NCI-H510A treated with DMSO at 0.1 percent for 48 hours (cell line): Measurements from ENCODE around the gene EXOC4.

Experiments used
- DNase-seq: peaks from one replicate; lab custom pipeline; 2025; lab: John Stamatoyannopoulos, UW

EXOC4 gene

DNA sequence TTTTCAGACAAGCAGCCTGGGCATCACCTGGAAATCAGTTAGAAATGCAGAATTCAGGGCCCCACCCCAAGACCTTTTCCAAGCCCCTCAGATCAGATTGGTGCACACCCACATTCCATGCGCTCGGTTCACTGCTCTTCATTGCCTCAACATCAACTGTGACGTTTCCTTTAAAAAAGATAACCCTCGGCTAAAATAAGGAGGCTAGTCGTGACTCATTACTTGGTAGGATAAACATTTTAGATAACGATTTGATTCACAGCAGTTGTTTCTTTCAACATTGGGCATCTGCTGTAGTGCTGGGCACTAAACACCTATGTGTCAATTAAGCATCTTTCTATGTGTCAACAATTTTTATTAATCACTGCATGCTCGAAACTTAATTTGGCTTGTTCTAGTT lies 683.2 kb downstream of the EXOC4 start:
- no peak for DNase-seq

DNA sequence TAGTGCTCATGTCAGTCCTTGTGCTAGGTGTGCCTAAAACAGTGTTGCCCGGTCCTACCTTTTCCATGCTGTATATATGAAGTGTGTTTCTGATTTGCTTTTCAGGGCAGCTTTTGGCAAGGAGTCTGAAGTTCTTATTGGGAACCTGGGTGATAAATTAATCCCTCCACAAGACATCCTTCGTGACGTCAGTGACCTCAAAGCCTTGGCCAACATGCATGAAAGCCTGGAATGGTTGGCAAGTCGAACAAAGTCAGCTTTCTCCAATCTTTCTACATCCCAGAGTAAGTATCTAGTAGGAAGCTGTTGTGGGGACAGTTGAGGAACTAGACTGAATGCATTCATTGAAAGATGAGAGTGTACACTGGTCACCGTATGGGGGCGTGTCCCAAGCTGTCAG lies 684.9 kb downstream of the EXOC4 start:
- no peak for DNase-seq

DNA sequence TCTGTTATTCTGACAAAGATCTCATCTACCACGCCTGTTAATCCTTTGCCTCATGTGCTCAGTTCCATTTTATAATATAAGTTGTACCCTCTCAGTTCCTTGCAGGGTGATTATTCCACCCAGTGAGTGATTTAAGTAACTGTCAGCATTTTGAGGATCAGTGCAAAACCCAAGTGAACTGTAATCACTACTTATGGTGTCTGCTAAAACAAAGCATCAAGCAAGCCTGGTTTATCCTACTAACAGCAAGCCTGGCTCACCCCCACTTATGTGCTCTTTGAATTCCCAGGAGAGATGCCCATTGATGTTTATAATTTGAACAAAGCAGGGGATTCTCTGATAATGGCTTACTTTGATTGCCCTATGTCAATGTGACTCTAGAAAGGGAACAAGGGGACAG lies 687.5 kb downstream of the EXOC4 start:
- DNase-seq, result no peak

DNA sequence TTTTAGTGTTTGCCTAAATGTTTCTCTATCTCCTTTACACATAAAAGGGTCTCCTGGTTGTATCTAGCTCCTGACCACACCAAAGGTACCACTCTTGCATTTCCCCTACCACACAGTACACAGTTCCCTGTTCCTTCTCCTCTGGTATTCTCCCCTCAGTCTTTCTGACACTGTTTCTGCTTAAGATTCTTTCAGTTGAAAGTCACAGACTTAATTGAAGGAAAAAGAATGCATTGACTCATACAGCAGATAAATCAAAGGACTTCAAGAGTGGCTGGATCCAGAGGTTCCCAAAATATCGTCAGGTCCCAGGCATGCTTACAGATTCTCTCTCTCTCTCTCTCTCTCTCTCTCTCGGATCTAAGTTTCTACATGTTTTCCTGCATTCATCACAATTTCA lies 688.6 kb downstream of the EXOC4 start:
- no peak for DNase-seq

DNA sequence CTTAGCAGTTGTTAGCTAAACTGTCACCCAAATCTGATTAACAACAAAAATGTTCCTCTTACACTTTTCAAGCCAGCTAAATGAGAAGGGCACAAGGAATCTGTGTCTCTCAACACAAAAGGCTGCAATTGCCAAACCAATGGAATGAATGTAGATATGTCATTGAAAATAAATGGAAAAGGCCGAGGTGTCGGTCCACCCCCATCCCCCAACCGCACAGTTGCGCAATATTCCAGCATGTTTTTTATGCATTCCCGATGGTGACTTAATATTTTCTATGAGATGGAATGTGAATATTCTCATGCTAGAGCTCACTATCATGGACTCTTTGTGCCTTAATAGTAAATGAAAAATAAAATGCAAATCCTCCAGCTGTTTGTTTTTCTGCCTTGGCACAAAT lies 692.6 kb downstream of the EXOC4 start:
- no peak for DNase-seq

DNA sequence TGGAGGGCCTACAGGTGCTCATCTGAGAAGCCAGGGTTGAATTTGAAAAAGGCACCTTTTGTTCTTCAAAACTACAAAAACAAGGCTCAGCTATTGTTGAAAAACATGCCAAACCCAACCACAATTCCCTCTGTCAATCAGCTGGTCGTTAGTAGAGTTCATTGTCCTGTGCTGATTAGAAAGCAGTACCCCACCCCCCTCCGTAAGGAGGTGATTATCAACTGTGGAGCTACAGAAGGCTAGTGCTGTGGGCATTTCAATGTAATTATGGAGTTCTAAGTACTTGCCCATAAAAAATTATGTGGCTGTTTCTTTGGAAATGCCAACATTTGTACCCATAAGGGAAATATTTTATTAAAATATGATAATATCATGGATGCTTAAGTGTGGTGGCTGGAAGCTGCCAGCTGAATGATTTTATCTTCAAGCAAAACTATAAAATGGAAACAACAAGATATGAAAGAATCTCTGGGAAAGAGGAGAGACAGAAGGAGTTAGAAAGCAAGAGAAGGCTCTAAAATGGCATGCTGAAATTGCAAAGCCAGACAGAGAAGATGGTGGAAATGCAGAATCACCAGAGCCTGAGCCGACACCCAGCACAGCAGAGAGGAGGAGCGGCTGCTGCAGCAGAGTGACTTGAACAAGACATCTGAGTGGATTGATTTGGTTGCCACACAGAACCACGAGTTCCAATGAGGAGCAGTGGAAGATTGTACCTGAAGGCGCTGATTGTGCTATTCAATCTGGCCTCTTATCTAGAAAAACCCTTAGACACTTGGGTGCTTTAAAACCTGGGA lies 694.8 kb downstream of the EXOC4 start:
- no peak for DNase-seq

DNA sequence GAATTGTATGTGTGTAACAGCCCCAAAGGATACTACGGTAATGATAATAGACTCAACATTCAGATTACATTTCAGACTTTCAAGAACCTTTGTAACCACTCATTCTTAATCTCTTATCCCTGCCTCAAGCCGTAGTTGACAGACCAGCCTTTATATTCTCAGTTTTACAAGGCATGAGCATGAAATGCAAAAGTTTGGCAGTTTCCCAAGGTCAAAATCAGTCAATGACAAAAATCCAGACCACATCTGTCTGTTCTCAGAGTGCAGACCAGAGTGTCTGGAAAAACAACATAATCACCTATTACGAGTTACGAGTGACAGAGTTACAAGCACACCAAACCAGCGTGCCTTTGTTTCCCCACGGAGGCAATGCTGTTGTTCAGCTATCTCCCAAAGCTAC lies 695.7 kb downstream of the EXOC4 start:
- no peak for DNase-seq

DNA sequence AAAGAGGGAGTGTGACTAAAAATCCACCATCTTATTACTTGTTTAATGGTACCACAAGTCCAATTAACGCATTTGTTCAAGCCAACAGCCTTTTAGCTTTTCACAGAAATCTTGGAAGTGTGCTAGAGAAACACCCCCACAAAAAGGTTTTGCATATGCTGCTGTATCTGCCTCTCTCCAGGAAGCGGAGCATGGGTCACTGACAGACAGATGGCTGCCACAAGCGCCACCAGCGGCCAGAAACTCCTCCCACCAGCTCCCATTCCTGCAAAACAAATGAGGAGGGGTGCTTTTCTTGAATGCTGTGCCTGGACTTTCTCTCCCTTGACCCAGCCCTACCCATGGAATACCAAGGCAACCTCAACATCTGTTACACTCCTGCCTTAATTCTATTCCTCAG lies 698.0 kb downstream of the EXOC4 start:
- DNase-seq, result no peak

DNA sequence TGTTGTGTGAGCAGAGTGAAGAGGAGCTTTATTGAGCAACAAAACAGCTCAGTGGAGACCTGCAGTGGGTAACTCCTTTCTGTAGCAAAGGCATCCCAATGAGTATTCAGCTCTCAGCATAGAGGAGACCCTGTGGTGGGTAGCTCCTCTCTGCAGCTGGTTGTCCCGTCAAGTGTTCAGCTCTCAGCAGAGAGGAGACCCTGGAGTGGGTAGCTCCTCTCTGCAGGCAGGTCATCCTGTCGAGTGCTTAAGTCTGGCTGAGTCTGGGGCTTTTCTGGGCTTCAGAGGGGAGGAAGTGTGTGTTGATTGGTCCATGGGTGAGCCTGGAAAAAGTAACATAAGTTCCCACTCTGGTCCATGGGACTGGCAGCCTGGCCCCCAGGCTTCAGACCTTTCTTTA lies 702.3 kb downstream of the EXOC4 start:
- DNase-seq, result no peak

DNA sequence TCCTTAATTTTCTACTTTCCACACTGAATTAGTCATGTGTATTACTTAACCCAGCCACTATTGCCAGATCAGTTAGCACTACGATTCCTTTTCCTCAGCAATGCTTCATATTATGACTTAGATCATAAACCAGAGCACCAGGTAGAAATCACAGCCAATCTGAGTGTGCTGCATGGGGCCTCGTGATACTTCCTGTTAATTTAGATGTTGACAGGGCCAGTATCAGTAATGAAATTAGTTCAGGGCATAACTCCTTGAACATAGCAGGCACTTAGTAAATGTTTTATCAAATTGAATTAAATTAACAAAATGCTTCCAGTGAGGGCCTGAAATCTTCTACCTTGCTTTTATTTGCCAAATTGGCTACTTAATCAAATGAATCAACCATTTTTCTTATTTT lies 705.0 kb downstream of the EXOC4 start:
- no peak for DNase-seq

DNA sequence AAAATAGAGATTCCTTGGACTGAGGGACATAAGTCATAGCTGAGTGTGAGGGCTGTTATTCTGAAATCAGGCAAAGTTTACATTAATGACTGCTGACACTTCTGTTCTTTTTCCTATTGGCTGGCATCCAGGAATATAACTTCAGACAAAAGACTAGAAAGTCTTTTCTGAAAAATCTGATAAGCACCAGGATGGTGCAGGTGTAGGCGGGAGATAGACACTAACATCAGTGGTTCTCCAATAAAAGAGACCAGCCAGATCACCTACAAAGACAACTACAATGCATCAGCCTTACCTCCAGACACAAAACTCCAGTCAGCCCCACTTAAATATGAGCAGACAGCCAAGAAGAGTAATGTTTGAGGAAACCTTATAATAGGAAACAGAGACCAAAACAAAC lies 705.9 kb downstream of the EXOC4 start:
- DNase-seq, result no peak

DNA sequence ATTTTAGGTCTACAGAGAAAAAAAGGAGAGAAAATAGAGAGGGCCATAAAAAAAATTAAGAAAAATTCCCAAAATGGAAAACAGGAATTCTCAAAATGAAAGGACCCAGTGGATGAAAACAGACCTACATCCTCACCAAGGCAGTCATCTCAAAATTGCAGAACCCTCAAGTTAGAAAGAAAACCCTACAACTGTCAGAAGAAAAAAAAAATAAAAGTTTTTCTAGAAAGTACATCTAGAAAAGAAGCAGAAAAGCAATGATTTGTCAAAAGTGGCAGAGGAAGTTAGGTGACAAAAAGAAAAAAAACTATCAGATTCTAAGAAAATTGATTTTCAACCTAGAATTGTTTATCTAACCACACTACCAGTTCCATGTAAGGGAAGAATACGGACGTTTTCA lies 706.6 kb downstream of the EXOC4 start:
- DNase-seq, result no peak

DNA sequence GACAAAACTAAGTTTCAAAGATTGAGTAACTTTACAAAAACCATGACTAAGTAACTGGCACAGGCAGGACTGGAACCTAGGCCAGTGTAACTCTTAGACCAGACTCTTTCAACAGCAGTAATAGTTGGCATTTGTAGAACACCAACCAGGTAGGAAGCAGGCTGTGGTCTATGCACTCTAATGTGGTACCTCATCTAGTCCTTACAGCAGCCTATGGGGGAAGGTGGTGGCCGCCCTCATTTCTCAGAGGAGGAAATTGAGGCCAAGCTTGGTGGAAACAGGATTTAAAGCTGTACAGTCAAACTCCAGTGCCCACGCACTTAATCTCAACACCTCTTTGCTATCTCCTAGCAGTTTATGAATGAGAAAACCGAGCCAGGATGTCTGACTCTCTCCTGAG lies 708.8 kb downstream of the EXOC4 start:
- DNase-seq, result no peak

DNA sequence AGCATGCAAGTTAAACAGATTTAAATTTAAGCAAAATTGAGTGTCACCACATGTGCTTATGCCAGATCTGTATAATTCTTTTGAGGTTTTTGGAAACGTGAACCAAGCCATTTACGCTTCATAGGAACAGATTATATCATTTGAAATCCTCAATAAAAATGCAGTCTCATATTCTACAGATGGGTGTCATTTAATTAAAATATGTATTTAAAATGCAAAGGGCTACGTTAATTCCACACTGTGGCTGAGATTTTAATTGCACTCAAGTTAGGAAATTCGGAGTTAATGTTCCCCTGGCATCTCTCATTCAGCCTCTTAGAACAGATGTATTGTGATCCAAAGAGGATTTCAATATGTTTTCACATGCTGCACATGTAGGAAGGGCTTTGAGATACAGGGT lies 709.8 kb downstream of the EXOC4 start:
- DNase-seq, result no peak

DNA sequence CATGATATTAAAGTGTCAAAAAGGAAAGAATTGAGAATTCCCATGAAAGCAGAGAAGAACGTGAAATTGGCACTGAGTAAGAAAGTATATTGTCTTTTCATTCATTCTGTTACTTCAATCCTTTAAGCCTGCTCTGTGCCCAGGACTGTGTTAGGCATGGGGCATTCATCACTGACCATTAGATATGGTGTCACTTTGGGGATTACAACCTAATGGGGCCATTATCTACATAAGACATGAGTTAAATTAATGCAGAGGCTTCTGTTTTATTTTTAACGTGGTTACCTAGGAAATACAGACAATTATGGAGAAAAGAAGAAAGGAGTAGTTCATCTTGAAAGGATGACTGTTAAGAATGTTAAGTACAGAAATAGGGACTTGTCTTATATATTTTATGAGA lies 710.8 kb downstream of the EXOC4 start:
- DNase-seq, result no peak

DNA sequence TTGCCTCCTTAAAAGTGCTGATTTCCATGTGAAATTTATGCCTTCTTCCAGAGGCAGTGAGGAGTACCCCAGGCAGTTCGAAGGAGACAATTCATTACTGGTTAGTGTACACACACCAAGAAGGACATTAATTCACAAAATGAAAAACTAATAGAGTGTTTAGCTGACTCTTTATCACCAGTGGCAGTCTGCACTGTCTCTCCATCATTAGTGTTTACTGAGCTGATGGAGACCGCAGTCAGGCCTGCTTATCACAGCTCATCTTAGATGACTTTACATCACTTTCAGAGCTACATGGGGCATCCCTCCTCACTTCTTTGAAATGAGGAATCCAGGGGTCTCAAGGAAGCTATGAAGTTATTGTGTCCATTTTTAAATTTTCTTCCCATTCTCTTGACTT lies 718.7 kb downstream of the EXOC4 start:
- no peak for DNase-seq

DNA sequence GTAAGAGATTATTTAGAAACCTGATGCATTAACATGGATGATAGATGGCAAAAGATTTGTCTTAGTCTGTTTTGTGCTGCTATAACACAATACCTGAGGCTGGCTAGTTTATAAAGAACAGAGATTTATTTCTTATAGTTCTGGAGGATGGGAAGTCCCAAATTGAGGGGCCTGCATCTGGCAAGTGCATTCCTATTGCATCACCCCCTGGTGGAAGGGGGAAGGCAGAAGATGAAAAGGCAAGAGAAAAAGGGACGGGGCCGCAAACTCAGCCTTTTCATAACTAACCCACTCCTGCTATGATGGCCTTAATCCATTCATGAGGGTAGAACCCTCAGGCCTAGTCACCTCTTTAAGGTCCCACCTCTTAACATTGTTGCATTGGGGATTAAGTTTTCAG lies 720.8 kb downstream of the EXOC4 start:
- DNase-seq, result no peak

DNA sequence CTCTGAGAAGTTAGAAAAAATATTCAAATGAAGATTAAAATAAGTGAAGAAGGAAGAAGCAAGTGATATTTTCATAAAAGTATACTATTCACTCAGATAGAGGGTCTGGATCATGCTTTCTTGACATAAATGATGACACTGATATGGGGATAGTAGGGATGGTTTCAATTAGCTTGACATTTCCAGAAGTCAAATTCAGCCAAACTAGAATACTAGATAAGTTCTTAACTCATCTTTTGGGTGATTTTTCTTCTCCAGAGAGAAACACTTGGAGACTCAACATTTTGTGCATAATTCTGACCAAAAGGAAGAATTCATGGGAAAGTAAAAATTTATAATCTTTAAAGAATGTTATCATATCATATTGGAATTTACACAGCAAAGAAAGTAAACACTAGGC lies 722.3 kb downstream of the EXOC4 start:
- no peak for DNase-seq

DNA sequence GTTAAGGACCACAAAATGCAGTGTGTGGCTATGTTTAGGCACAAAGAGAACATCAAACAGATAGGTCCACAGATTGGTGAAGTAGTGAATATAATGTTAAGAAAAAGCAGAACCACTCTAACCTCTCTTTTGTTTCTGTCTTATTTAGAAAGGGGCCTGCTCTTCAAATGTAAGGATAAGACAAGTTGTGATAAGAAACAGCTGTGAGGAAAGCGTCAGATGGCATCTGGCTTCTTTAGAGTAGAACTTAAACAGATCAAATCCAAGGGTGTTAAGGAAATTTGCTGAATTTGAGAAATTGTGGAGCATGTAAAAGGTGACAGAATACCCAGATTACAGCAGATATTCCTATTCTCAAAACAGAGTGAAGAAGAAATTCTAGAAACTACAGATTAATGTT lies 723.3 kb downstream of the EXOC4 start:
- no peak for DNase-seq

DNA sequence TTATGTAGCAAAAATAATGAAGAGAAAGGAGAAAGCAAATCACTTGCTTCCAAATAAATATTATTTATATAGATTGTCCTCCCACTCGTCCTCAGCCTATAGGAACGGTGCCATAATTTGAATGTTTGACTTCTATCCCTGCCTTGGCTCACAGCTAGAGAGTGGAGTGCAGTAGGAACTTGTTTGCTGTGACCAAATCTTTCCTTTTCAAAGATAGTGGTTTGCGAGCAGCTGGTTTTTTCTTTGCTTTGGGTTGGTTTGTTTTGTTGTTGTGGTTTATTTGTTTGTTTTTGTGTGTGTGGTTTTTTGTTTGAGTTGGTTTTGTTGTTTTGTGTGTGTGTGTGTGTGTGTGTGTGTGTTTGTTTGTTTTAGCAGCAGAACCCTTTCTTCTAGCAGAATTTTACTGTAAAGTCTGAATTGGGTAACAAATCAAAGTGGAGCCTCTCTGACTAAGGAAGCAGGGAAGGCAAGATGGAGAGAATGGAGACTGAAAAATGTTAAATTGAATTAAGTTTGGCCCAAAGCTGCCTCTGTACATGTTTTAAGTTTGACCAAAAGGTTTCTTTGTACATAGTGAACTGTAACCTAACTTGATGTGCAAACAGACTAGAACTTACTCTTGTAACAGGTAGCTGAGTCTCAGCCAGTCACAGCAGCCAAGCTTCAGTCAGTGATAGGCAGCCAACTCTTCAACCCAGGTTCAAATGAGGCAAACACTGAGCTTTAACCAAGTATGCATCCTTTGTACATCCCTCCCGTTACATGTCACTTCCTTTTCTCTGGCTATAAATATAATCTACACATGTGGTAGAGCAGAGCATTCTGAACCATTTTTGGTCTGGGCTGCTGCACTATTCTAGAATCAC lies 724.8 kb downstream of the EXOC4 start:
- peak; percentile 8 for DNase-seq

DNA sequence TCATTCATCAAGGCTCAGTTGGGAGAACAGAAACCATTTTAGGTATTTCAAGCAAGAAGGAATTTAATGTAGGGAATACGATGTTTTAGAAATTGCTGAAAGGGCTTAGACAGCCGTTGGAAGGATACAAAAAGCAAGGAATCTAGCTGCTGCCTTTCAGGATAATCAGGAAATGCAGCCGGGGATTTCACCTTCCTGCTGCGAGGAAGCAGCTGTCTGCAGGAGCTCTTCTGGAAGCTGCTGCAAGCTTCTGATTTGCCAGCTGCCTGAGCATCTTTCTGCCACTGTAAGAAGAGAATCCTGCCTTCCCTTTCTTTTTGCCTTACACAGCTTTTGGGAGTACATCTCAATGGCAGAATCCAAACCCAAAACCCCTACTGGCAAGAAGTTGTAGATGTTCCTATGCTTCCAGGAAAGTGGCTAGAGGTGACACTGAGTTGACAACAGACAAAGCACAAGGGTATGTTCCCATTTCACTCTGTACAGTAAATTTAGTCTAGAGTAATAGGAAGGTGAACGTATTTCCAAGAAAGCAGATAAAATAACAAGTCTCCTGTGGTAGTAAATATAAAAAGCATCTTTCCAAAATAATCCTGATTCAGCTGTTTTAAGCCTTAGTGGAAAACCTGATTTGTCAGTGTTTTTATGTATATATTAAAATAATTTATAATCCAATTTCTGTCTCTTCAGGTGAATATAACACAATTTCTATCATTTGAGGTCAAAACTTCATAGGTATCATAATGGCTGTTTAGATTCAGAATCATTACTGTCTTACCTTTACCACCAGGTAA lies 725.8 kb downstream of the EXOC4 start:
- DNase-seq, result no peak

DNA sequence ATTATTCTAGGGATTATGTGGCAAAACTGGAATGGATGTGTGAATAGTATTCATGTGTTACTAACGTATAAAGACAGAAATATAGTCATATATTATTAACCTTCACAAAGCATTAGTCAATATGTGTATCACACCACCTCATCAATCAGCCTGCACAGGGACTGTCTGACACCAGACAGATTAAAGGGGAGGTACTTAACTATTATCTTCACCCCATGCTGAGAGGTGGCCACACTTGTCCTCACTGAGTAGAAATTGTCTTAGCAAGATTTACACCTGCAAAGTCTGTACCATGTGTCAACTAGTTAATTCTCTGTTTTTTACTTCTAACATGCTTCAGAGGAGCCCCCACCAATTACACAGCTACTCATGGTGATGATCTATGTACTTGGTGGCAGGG lies 727.9 kb downstream of the EXOC4 start:
- DNase-seq, result no peak
